Measurements from ENCODE around the gene OTOGL.

Gene OTOGL, protein sequence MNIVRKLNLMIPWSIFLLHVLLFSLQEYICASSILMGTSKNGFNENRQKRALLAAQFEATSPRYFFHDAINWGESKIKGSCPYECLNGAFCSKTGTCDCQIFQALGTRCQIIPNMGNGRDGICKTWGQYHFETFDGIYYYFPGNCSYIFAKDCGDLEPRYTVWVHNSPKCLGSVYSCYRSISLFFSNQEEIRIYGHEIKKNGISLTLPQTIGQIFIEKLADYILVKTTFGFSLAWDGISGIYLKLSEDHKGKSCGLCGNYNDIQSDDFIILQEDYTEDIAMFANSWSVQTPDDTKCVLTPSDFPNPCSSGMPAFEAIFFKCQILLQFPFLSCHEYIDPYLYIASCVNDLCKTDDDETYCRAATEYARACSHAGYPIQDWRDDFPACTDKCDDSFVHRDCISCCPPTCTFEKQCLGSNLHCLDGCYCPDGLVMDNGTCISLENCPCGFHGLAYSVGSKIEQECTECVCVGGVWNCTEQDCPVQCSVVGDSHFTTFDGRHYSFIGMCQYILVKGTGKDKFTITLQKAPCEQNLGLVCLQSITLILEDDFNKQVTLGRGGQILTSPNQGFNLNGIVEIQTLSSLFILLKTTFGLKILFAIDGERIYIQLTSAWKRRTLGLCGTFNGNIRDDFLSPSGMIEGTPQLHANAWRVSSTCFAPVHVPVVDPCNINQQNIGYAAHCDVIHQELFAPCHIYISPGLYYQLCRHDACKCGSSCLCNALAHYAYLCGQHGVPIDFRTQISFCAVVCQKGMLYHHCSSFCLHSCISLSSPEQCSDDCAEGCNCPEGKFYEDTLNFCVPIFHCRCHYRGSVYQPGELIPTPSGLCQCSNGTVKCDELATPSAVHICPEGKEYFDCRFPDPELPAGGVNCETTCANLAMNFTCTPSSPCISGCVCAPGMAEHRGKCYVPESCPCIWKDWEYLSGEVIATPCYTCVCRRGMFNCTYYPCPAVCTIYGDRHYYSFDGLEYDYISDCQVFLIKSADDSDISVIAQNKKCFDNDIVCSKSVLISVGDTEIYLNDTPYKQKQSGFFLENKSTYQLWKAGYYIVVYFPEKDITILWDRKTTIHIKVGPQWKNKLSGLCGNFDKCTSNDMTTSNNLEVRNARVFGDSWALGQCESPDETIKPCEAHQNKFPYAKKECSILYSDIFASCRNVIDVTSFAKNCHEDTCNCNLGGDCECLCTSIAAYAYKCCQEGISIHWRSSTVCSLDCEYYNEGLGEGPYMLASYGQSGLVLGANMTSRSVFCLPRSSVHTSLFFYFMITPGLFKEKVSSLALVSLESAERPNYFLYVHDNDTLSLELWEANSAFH (N-terminal part only)

DNA sequence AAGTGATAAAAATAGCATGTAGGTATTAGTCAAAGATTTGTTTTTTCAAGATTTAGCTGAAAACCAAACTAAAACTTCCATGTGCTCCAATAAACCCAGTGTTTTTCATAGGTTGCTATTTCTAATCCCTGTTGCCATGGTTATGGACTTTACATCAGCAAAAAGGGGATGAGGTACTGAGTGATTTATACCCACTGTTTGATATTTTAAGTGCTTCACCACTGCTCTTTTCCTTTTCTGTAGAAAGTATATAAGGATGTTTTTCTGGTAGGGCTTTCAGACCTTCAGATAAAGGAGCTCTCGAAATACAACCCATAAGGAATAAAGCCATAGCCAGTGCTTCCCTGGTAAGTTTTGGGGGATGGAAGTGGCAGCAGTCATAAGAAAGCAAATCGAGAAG lies at the start of gene OTOGL:
Gene OTOGL (plus strand): TSS at position 279 of the 400 bp plus-strand sequence. CDS start 109,895 bp downstream, outside the sequence.
- no peak for DNase-seq (ENCODE audit: insufficient read length, low spot score)
- TF ChIP-seq, protein P1, sequence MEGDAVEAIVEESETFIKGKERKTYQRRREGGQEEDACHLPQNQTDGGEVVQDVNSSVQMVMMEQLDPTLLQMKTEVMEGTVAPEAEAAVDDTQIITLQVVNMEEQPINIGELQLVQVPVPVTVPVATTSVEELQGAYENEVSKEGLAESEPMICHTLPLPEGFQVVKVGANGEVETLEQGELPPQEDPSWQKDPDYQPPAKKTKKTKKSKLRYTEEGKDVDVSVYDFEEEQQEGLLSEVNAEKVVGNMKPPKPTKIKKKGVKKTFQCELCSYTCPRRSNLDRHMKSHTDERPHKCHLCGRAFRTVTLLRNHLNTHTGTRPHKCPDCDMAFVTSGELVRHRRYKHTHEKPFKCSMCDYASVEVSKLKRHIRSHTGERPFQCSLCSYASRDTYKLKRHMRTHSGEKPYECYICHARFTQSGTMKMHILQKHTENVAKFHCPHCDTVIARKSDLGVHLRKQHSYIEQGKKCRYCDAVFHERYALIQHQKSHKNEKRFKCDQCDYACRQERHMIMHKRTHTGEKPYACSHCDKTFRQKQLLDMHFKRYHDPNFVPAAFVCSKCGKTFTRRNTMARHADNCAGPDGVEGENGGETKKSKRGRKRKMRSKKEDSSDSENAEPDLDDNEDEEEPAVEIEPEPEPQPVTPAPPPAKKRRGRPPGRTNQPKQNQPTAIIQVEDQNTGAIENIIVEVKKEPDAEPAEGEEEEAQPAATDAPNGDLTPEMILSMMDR (IDR thresholded peaks at IDR 0.05; ENCODE audit: insufficient read depth, missing control alignments) = no peak
- no peak for FAIRE-seq

DNA sequence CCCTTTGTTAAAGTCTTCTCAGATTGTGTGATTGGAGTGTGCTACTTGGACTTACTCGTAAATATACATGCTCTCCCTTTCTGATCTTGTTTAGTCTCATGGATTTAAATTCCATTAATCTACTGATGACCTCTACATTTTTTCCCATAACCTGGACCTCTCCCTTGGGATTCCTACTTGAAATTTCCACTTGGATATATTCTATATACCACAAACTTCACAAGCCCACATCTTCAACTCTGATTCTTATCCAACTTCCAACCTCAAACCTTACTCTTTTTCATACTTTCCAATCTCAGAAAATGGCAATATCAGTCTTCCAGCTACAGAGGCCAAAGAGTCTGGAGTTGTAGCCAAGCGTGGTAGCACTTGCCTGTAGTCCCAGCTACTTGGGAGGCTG lies 49.1 kb upstream of the OTOGL start:
- TF ChIP-seq, protein P1 (IDR thresholded peaks at IDR 0.05; ENCODE audit: insufficient read depth, missing control alignments) = no peak
- FAIRE-seq = no peak
- no peak for DNase-seq (ENCODE audit: insufficient read length, low spot score)

DNA sequence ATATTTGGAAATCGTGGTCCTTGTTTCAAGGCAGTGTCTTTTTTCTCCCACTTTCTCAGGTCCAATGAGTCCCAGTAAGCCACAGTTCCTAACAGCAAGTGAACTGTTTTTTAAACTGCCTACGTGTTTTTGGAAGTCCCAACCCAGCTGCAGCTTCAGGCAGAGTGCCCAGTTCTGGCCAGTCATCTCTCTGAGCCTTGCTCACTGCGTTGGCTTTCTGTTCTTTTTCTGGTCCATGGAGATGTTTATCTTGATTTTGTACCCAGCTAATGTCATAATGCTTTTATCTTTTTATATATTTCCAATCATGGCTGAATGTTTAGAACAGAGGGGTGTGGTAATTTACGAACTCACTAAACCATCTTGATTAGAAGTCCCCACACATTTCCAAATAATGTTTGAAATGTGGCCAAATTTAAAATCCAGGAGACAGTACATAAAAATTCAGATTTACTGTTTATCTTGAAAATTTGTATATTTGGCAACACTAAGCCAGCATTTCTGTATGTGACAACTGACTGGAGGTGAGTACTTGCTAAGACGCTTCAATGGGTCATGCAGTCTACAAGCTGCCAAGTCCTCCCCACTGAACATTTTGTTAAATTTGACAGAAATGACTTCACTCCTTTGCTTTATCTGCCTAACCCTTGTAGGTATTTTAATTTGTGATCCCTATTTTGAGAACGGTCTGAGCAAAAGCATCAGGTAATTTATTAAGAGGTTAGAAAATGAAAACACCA lies 46.1 kb upstream of the OTOGL start:
- TF ChIP-seq, protein P1 (IDR thresholded peaks at IDR 0.05; ENCODE audit: insufficient read depth, missing control alignments) = no peak
- no peak for DNase-seq (ENCODE audit: insufficient read length, low spot score)
- FAIRE-seq = no peak

DNA sequence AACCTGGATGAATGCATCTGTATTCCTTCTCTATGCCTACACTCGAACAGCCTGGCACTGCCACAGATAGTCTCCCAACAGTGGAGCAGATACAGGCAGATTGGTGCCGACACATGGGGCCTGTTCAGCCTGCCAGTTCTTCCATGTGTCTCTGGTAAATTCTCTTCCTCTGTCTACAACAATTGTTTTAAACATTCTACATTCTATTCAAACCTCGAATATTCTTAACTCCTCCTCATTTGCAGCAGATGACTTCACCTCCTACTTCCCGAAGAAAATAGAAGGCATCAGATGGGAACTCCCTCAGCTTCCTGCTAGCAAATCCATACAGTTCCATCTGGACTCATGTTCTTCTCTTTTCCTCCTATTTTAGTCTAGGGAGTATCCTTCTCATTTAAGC lies 43.1 kb upstream of the OTOGL start:
- TF ChIP-seq, protein P1 (IDR thresholded peaks at IDR 0.05; ENCODE audit: insufficient read depth, missing control alignments) = no peak
- no peak for DNase-seq (ENCODE audit: insufficient read length, low spot score)
- no peak for FAIRE-seq

DNA sequence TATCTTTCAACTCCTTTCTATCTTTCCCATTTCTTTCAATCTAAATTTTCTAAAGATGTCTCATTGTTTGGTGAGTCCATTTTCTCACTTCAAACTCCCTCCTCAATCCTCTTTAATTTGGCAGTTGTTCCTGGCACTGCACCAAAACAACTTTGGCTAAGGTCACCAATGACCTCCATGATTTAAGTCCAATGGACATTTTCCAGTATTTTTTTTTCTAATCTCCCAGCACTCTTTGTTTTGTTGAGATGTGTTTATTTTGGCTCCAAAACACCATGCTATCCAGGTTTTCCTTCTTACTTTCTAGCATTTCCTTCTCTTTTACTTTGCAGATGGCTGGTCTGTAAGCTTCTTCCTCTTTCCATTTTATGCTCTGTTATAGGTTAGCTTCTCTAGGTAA lies 42.5 kb upstream of the OTOGL start:
- no peak for FAIRE-seq

DNA sequence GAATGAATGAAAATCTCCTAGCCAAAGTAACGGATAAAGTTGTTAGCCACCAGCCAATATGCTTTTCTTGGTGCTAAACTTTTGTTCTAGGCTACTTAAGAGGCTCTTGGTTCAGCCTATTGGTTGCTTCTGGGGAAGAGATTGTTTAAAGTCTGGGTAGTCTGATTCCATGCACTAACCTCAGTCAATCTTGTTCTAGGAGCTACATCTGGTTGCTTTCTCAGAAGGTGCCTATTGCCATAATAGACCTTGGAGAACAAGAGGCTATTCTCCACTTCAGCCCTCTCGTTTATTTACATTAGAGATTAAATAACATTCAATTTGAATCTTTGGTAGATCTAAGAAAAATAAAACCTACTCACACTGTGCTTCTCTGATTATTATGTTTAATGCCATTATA lies 40.8 kb upstream of the OTOGL start:
- FAIRE-seq (no peak), DNase-seq (ENCODE audit: insufficient read length, low spot score) (no peak)
- TF ChIP-seq, protein P1 (IDR thresholded peaks at IDR 0.05; ENCODE audit: insufficient read depth, missing control alignments) = no peak

More for the DNA sequence above, 42.5 kb upstream of the OTOGL start:
- TF ChIP-seq, protein P1 (IDR thresholded peaks at IDR 0.05; ENCODE audit: insufficient read depth, missing control alignments) = no peak
- no peak for DNase-seq (ENCODE audit: insufficient read length, low spot score)

Data from D721Med (cell line).